C4-2B (cell line): ENCODE data around the gene SELENOF.

Source experiments
- ZFX ChIP-seq: fragments of 450-650 bp; IDR thresholded peaks from 2 replicates; pipeline ENCODE4 v1.6.1; 2017
- TF ChIP-seq, protein P1 (sequence below): fragments of 450-650 bp; conservative IDR thresholded peaks from 2 replicates; pipeline ENCODE4 v1.5.1; 2017; ENCODE audit warnings: mild to moderate bottlenecking

DNA sequence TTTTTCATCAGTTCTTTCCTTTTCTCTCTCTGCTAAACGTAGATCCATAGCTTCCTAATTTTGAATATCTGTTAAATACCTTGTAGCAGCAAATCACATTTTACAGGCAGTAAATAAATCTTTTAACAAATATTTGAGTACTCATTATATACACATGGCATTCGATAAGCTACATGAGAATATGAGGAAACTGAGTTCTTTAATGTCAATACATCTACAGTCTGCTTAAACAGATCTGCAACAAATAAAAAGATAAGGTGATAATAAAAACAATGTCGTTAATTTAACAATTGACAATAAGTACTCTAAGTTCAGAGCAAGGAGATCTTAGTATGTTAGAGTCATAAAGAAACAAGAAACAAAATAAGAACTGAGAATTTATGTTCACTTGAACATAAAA is 42.9 kb downstream of the SELENOF start:
- TF ChIP-seq, protein P1, sequence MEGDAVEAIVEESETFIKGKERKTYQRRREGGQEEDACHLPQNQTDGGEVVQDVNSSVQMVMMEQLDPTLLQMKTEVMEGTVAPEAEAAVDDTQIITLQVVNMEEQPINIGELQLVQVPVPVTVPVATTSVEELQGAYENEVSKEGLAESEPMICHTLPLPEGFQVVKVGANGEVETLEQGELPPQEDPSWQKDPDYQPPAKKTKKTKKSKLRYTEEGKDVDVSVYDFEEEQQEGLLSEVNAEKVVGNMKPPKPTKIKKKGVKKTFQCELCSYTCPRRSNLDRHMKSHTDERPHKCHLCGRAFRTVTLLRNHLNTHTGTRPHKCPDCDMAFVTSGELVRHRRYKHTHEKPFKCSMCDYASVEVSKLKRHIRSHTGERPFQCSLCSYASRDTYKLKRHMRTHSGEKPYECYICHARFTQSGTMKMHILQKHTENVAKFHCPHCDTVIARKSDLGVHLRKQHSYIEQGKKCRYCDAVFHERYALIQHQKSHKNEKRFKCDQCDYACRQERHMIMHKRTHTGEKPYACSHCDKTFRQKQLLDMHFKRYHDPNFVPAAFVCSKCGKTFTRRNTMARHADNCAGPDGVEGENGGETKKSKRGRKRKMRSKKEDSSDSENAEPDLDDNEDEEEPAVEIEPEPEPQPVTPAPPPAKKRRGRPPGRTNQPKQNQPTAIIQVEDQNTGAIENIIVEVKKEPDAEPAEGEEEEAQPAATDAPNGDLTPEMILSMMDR: no peak
- TF ChIP-seq ZFX: no peak
